WTC11 (cell line): Measurements from ENCODE around the gene MYO15A. TPM values are rescaled to one million over a fixed set of nuclear protein-coding genes. Genes with fewer than 3 reads are reported as not detected.
A peak's percentile ranks its signal among the peaks of the same experiment; 100 is the strongest.

Source experiments
- ATAC-seq: fragments of 200-7000 bp; cut with Tn5 transposase; 2 replicates; pipeline ENCODE4 v1.10.0; 2021; ENCODE audit warnings: mild to moderate bottlenecking, moderate library complexity
- CTCF ChIA-PET: fragments of 300-600 bp; sonication (Branson Sonifier 250); formaldehyde crosslinking; loops from one replicate; lab custom pipeline; 2021; ENCODE audit warnings: antibody characterized with exemption; lab: Charles Lee
- POLR2A ChIA-PET: fragments of 350-600 bp; sonication (Branson Sonifier 250); formaldehyde crosslinking; loops from one replicate; lab custom pipeline; 2021; ENCODE audit warnings: antibody characterized with exemption; lab: Charles Lee
- DNase-seq: peaks from one replicate; pipeline ENCODE4 v3.0.0; 2021; ENCODE audit warnings: low spot score
- H3K27ac Mint-ChIP-seq: 2 replicates; pipeline ENCODE4 v1.8.0; 2021; ENCODE audit warnings: mixed read lengths
- H3K27me3 Mint-ChIP-seq: 2 replicates; pipeline ENCODE4 v1.8.0; 2021; ENCODE audit warnings: low read depth, mild to moderate bottlenecking, moderate library complexity, mixed read lengths
- H3K36me3 Mint-ChIP-seq: 2 replicates; pipeline ENCODE4 v1.8.0; 2021; ENCODE audit warnings: mixed read lengths
- H3K4me1 Mint-ChIP-seq: 2 replicates; pipeline ENCODE4 v1.8.0; 2022; ENCODE audit warnings: mixed read lengths
- H3K4me3 Mint-ChIP-seq: 2 replicates; pipeline ENCODE4 v1.8.0; 2021; ENCODE audit warnings: mild to moderate bottlenecking, moderate library complexity, mixed read lengths
- H3K9me3 Mint-ChIP-seq: 2 replicates; pipeline ENCODE4 v1.8.0; 2021; ENCODE audit warnings: mixed read lengths
- AR ChIP-seq: fragments of 250-450 bp; sonication (Bioruptor Pico); IDR thresholded peaks from 2 replicates; pipeline ENCODE4 v1.9.0; 2021; ENCODE audit warnings: mild to moderate bottlenecking
- CREB1 ChIP-seq: sonication (generic); formaldehyde crosslinking; IDR thresholded peaks from 2 replicates; pipeline ENCODE4 v1.8.0; 2023; ENCODE audit warnings: mild to moderate bottlenecking, missing genetic modification reagents
- EMX1 ChIP-seq: fragments of 250-450 bp; sonication (Bioruptor Pico); IDR thresholded peaks from 2 replicates; pipeline ENCODE4 v1.8.0; 2021; ENCODE audit warnings: mild to moderate bottlenecking
- FOXK1 ChIP-seq: sonication (generic); formaldehyde crosslinking; IDR thresholded peaks from 2 replicates; pipeline ENCODE4 v1.8.0; 2022; ENCODE audit warnings: mild to moderate bottlenecking, moderate library complexity, missing genetic modification reagents
- HMGA2 ChIP-seq: fragments of 250-450 bp; sonication (Bioruptor Pico); IDR thresholded peaks from 2 replicates; pipeline ENCODE4 v1.4.0; 2021; ENCODE audit warnings: mild to moderate bottlenecking, moderate library complexity
- JAZF1 ChIP-seq: fragments of 250-450 bp; sonication (Bioruptor Pico); IDR thresholded peaks from 2 replicates; pipeline ENCODE4 v1.9.0; 2021; ENCODE audit warnings: moderate library complexity, mild to moderate bottlenecking, inconsistent platforms
- MLX ChIP-seq: sonication (generic); formaldehyde crosslinking; IDR thresholded peaks from 2 replicates; pipeline ENCODE4 v1.8.1; 2023; ENCODE audit warnings: mild to moderate bottlenecking, missing genetic modification reagents, moderate library complexity
- MXD4 ChIP-seq: fragments of 250-450 bp; sonication (Bioruptor Pico); IDR thresholded peaks from 2 replicates; pipeline ENCODE4 v1.8.0; 2021; ENCODE audit warnings: mild to moderate bottlenecking, moderate library complexity, borderline replicate concordance
- NFATC4 ChIP-seq: fragments of 250-450 bp; sonication (Bioruptor Pico); IDR thresholded peaks from 2 replicates; pipeline ENCODE4 v1.9.0; 2021; ENCODE audit warnings: mild to moderate bottlenecking
- RELA ChIP-seq: sonication (generic); formaldehyde crosslinking; IDR thresholded peaks from 2 replicates; pipeline ENCODE4 v1.8.1; 2022; ENCODE audit warnings: missing genetic modification reagents, mild to moderate bottlenecking, borderline replicate concordance
- SMAD3 ChIP-seq: sonication (generic); formaldehyde crosslinking; IDR thresholded peaks from 2 replicates; pipeline ENCODE4 v1.8.0; 2022; ENCODE audit warnings: missing genetic modification reagents, mild to moderate bottlenecking, borderline replicate concordance
- SOX15 ChIP-seq: fragments of 250-450 bp; sonication (Bioruptor Pico); IDR thresholded peaks from 2 replicates; pipeline ENCODE4 v1.9.0; 2021; ENCODE audit warnings: mild to moderate bottlenecking
- ZNF138 ChIP-seq: sonication (generic); formaldehyde crosslinking; conservative IDR thresholded peaks from 2 replicates; pipeline ENCODE4 v1.8.1; 2022; ENCODE audit warnings: mild to moderate bottlenecking, moderate library complexity, missing genetic modification reagents
- ZNF219 ChIP-seq: sonication (generic); formaldehyde crosslinking; IDR thresholded peaks from 2 replicates; pipeline ENCODE4 v1.8.0; 2023; ENCODE audit warnings: missing genetic modification reagents, mild to moderate bottlenecking, borderline replicate concordance
- ZNF263 ChIP-seq: sonication (generic); formaldehyde crosslinking; IDR thresholded peaks from 2 replicates; pipeline ENCODE4 v1.8.1; 2022; ENCODE audit warnings: low read depth, mild to moderate bottlenecking, moderate library complexity, missing genetic modification reagents
- total RNA-seq: library from RNA; stranded (reverse); gene quantifications from 3 replicates; pipeline ENCODE4 v1.2.3, GENCODE V29; 2021
- TF ChIP-seq, protein P1 (sequence below): sonication (generic); formaldehyde crosslinking; IDR thresholded peaks from 2 replicates; pipeline ENCODE4 v1.8.0; 2022; ENCODE audit warnings: mild to moderate bottlenecking, missing genetic modification reagents
- TF ChIP-seq, protein P2 (sequence below): sonication (generic); formaldehyde crosslinking; IDR thresholded peaks from 2 replicates; pipeline ENCODE4 v1.8.1; 2022; ENCODE audit warnings: low read depth, mild to moderate bottlenecking, moderate library complexity, missing genetic modification reagents, borderline replicate concordance
- TF ChIP-seq, protein P3 (sequence below): sonication (generic); formaldehyde crosslinking; IDR thresholded peaks from 2 replicates; pipeline ENCODE4 v1.8.0; 2023; ENCODE audit warnings: mild to moderate bottlenecking, missing genetic modification reagents
- TF ChIP-seq, protein P4 (sequence below): sonication (generic); formaldehyde crosslinking; IDR thresholded peaks from 2 replicates; pipeline ENCODE4 v1.8.1; 2023; ENCODE audit warnings: mild to moderate bottlenecking, missing genetic modification reagents
- TF ChIP-seq, protein P5 (sequence below): fragments of 200-600 bp; IDR thresholded peaks from 2 replicates; pipeline ENCODE4 v1.8.0; 2022; ENCODE audit warnings: antibody characterized with exemption
- TF ChIP-seq, protein P6 (sequence below): fragments of 250-450 bp; sonication (Bioruptor Pico); IDR thresholded peaks from 2 replicates; pipeline ENCODE4 v1.9.0; 2021; ENCODE audit warnings: mild to moderate bottlenecking

MYO15A gene
- total RNA-seq, 1 experiment from 2014 or later: 2.6 TPM

DNA sequence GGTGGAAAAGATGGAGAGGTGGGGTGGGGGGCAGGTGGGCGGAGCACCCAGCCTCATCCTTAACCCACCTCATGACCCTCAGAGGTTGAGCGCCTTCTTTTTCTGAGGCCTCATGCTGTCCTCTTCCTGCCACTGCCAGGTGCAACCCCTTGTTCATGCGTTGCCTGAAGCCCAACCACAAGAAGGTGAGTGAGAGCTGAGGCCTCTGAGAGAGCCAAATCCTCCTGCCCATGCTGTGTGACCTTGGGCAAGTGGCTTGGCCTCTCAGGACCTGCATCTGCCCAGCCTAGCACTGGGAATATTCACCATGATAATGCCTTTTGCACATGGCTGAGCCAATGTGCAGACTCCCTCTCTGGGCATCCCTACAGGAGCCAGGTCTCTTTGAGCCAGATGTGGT is 32.1 kb downstream of the MYO15A start (continued):
- TF ChIP-seq JAZF1 (CRISPR knock-in tag): no peak
- TF ChIP-seq, all 79 proteins: peak for 0

DNA sequence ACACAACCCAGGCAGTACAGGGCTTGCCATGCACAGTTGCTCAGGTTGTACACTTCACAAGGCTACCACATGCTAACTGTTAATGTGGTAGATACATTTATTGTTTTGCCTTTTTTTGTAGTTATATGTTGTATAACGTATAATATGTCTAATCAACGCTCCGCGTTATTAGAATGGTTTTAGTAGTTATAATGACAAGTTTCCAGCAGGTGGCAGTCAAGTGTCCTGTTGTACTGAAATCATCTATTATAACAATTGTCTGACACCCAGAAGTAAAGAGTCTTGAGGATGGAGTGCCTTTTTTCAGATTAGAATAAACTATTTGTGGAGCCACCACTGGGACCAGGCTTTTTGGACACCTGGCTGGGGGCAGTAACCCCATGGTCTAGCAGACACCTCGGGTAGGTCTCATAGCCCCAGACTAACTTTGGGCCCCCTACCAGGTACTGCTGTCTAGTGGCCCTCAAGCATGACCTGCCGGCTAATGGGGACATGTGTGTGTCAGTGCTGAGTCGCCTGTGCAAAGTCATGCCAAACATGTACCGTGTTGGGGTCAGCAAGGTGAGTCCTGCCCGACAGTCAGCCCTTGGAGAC is 32.8 kb downstream of the MYO15A start:
- Mint-ChIP-seq H3K27ac (no peak overlapping the region), H3K9me3 (no peaks in the 10 kb centered on the region), H3K27me3 (no peaks in the 10 kb centered on the region; the same call in 1 of the 2 replicates), H3K4me3 (no peak overlapping the region), H3K36me3 (no peaks in the 10 kb centered on the region), H3K4me1 (peaks cover 12% of the 10 kb centered on the region)
- ChIA-PET POLR2A (no interaction called here), CTCF (interaction anchor here (0.6 to 5.1 kb wide), 16 partner anchors 12 to 114 kb away, joined by 3 to 89 read pairs (median 8); partner anchors contain the start of genes ALKBH5 and LLGL1)
- DNase-seq (no peak), ATAC-seq (no peak)
- TF ChIP-seq, protein P1, sequence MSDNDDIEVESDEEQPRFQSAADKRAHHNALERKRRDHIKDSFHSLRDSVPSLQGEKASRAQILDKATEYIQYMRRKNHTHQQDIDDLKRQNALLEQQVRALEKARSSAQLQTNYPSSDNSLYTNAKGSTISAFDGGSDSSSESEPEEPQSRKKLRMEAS (CRISPR knock-in tag): no peak
- TF ChIP-seq SMAD3 (0 out of 2 replicates have a peak, but pooled peaks have one; percentile 24), AR (CRISPR knock-in tag) (no peak)

GRCh38 chr17:18142417-18142816 is 33.9 kb downstream of the MYO15A start:
- no peaks in the 10 kb centered on the region for H3K9me3 Mint-ChIP-seq
- H3K4me3 Mint-ChIP-seq: no peak overlapping the region
- TF ChIP-seq NFATC4 (CRISPR knock-in tag) (no peak), EMX1 (no peak), ZNF219 (CRISPR knock-in tag) (no peak), ZNF263 (CRISPR knock-in tag) (no peak), ZNF138 (CRISPR knock-in tag) (no peak), MLX (no peak), CREB1 (CRISPR knock-in tag) (no peak), HMGA2 (CRISPR knock-in tag) (no peak), FOXK1 (no peak), MXD4 (no peak), RELA (CRISPR knock-in tag) (no peak), SOX15 (CRISPR knock-in tag) (no peak)
- TF ChIP-seq, protein P2, sequence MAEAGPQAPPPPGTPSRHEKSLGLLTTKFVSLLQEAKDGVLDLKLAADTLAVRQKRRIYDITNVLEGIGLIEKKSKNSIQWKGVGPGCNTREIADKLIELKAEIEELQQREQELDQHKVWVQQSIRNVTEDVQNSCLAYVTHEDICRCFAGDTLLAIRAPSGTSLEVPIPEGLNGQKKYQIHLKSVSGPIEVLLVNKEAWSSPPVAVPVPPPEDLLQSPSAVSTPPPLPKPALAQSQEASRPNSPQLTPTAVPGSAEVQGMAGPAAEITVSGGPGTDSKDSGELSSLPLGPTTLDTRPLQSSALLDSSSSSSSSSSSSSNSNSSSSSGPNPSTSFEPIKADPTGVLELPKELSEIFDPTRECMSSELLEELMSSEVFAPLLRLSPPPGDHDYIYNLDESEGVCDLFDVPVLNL (CRISPR knock-in tag): no peak
- TF ChIP-seq, protein P3, sequence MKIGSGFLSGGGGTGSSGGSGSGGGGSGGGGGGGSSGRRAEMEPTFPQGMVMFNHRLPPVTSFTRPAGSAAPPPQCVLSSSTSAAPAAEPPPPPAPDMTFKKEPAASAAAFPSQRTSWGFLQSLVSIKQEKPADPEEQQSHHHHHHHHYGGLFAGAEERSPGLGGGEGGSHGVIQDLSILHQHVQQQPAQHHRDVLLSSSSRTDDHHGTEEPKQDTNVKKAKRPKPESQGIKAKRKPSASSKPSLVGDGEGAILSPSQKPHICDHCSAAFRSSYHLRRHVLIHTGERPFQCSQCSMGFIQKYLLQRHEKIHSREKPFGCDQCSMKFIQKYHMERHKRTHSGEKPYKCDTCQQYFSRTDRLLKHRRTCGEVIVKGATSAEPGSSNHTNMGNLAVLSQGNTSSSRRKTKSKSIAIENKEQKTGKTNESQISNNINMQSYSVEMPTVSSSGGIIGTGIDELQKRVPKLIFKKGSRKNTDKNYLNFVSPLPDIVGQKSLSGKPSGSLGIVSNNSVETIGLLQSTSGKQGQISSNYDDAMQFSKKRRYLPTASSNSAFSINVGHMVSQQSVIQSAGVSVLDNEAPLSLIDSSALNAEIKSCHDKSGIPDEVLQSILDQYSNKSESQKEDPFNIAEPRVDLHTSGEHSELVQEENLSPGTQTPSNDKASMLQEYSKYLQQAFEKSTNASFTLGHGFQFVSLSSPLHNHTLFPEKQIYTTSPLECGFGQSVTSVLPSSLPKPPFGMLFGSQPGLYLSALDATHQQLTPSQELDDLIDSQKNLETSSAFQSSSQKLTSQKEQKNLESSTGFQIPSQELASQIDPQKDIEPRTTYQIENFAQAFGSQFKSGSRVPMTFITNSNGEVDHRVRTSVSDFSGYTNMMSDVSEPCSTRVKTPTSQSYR: no peak
- TF ChIP-seq, protein P4, sequence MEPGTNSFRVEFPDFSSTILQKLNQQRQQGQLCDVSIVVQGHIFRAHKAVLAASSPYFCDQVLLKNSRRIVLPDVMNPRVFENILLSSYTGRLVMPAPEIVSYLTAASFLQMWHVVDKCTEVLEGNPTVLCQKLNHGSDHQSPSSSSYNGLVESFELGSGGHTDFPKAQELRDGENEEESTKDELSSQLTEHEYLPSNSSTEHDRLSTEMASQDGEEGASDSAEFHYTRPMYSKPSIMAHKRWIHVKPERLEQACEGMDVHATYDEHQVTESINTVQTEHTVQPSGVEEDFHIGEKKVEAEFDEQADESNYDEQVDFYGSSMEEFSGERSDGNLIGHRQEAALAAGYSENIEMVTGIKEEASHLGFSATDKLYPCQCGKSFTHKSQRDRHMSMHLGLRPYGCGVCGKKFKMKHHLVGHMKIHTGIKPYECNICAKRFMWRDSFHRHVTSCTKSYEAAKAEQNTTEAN: no peak
- TF ChIP-seq, protein P5, sequence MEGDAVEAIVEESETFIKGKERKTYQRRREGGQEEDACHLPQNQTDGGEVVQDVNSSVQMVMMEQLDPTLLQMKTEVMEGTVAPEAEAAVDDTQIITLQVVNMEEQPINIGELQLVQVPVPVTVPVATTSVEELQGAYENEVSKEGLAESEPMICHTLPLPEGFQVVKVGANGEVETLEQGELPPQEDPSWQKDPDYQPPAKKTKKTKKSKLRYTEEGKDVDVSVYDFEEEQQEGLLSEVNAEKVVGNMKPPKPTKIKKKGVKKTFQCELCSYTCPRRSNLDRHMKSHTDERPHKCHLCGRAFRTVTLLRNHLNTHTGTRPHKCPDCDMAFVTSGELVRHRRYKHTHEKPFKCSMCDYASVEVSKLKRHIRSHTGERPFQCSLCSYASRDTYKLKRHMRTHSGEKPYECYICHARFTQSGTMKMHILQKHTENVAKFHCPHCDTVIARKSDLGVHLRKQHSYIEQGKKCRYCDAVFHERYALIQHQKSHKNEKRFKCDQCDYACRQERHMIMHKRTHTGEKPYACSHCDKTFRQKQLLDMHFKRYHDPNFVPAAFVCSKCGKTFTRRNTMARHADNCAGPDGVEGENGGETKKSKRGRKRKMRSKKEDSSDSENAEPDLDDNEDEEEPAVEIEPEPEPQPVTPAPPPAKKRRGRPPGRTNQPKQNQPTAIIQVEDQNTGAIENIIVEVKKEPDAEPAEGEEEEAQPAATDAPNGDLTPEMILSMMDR: no peak
- TF ChIP-seq, protein P6, sequence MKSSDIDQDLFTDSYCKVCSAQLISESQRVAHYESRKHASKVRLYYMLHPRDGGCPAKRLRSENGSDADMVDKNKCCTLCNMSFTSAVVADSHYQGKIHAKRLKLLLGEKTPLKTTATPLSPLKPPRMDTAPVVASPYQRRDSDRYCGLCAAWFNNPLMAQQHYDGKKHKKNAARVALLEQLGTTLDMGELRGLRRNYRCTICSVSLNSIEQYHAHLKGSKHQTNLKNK: no peak
- H3K27me3 Mint-ChIP-seq: no peaks in the 10 kb centered on the region; the same call in 1 of the 2 replicates
- ATAC-seq (no peak), DNase-seq (no peak)
- ChIA-PET CTCF (interaction anchor here (0.6 to 5.1 kb wide), 12 partner anchors 11 to 82 kb away, joined by 3 to 89 read pairs (median 8); partner anchors contain the start of gene ALKBH5), POLR2A (interaction anchor here (0.6 kb wide), 1 partner anchor 42 kb away, joined by 3 read pairs; the partner anchor contains the start of gene ALKBH5)
- peaks cover 12% of the 10 kb centered on the region for H3K4me1 Mint-ChIP-seq
- H3K36me3 Mint-ChIP-seq: no peaks in the 10 kb centered on the region
- H3K27ac Mint-ChIP-seq: no peak overlapping the region
